ENCODE measurements around the gene SMIM35. TPM values are rescaled to one million over a fixed set of nuclear protein-coding genes. Genes with fewer than 3 reads are reported as not detected.

SMIM35 gene
- total RNA-seq, 1 experiment from 2014 or later, result not detected

DNA sequence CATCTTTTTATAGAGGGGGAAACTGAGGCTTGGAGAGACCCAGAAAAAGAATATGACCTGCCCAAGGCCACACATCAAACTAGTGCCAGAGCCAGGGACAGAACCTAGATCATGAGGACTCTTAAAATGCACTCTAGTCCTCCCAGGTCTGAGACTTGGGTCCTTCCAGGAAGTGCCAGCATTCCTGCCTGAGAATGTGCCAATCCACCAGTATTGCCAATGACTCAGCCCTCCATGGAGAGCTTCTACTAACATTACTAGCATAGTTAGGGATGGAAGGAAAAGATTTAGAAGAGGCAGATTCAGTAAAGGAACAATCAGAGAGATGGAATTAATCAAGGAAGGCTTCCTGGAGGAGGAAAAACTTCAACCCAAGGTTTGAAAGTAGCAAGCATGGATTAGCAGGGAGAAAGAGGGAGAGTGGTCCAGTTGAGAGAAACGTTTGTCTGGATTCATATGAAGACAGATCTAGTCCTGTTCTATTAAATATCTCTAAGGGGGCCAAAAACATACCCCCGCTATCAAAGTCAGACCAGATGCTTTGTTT is 20.1 kb upstream of the SMIM35 start:
- Histone ChIP-seq H4K5ac (ENCODE audit: insufficient read length, low read depth, low read length) (no peak overlapping the region), H3K23ac (ENCODE audit: insufficient read length, low read depth, low read length) (no peak overlapping the region), H3K56ac (ENCODE audit: insufficient read length, low read depth, low read length) (no peak overlapping the region), H2BK5ac (ENCODE audit: insufficient read length, low read length) (no peak overlapping the region), H3K4me1 (ENCODE audit: insufficient read depth, low read length) (0 out of 2 replicates have a peak, but pooled peaks cover 3% of the 10 kb centered on the region), H2AFZ (ENCODE audit: low read length) (no peak overlapping the region), H4K91ac (ENCODE audit: insufficient read length, low read depth, low read length) (no peak overlapping the region), H2BK120ac (ENCODE audit: low read depth, low read length, poor library complexity, severe bottlenecking) (no peak overlapping the region), H3K23me2 (ENCODE audit: insufficient read length, low read depth, low read length, poor library complexity, severe bottlenecking) (no peaks in the 10 kb centered on the region), H3K9ac (ENCODE audit: extremely low read depth, insufficient read length, low read length) (no peak overlapping the region), H3K79me1 (ENCODE audit: insufficient read depth, low read depth, low read length, poor library complexity, severe bottlenecking) (no peaks in the 10 kb centered on the region), H2BK15ac (ENCODE audit: low read depth, low read length) (no peak overlapping the region), H3K79me2 (ENCODE audit: insufficient read depth, low read length) (no peaks in the 10 kb centered on the region), H4K8ac (replicated peaks; ENCODE audit: insufficient read length, low read depth, low read length) (no peak overlapping the region), H2BK20ac (ENCODE audit: low read depth, low read length, poor library complexity, severe bottlenecking) (no peak overlapping the region), H3T11ph (ENCODE audit: low read length) (no peak overlapping the region), H2AK5ac (ENCODE audit: insufficient read length, low read length) (no peak overlapping the region), H3K18ac (ENCODE audit: insufficient read length, low read depth, low read length) (no peak overlapping the region), H3K27ac (ENCODE audit: insufficient read length, low read depth, low read length) (no peak overlapping the region), H4K20me1 (ENCODE audit: control insufficient read depth, insufficient read depth, insufficient read length) (no peaks in the 10 kb centered on the region), H2BK12ac (ENCODE audit: insufficient read length, low read depth, low read length) (no peak overlapping the region), H3K4ac (ENCODE audit: low read depth, low read length) (no peak overlapping the region), H3K4me2 (ENCODE audit: insufficient read depth, insufficient read length, low read length) (no peak overlapping the region), H3K9me3 (ENCODE audit: control insufficient read depth, low read depth, low read length) (no peaks in the 10 kb centered on the region), H3K27me3 (ENCODE audit: insufficient read depth, low read length) (no peaks in the 10 kb centered on the region), H3K14ac (ENCODE audit: insufficient read depth, low read length) (no peak overlapping the region)
- TF ChIP-seq, protein P1, sequence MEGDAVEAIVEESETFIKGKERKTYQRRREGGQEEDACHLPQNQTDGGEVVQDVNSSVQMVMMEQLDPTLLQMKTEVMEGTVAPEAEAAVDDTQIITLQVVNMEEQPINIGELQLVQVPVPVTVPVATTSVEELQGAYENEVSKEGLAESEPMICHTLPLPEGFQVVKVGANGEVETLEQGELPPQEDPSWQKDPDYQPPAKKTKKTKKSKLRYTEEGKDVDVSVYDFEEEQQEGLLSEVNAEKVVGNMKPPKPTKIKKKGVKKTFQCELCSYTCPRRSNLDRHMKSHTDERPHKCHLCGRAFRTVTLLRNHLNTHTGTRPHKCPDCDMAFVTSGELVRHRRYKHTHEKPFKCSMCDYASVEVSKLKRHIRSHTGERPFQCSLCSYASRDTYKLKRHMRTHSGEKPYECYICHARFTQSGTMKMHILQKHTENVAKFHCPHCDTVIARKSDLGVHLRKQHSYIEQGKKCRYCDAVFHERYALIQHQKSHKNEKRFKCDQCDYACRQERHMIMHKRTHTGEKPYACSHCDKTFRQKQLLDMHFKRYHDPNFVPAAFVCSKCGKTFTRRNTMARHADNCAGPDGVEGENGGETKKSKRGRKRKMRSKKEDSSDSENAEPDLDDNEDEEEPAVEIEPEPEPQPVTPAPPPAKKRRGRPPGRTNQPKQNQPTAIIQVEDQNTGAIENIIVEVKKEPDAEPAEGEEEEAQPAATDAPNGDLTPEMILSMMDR (conservative IDR thresholded peaks at IDR 0.05), result no peak
- DNase-seq, result no peak
- Mint-ChIP-seq H3K4me1 (peaks cover 6 to 20% of the 10 kb centered on the region in 2 experiments), H3K9me3 (no peaks in the 10 kb centered on the region), H3K27ac (no peak overlapping the region), H3K36me3 (ENCODE audit: insufficient read depth in 1 of 3, low read depth in 3 of 3) (no peaks in the 10 kb centered on the region; a peak in 1 of 7 replicates), H3K27me3 (ENCODE audit: low read depth) (peaks cover 10% of the 10 kb centered on the region), H3K4me3 (no peak overlapping the region; a peak in 1 of 5 replicates)
- no CpG with 5 or more reads among the region's 2 CpGs for WGBS (ENCODE audit: extremely low coverage, insufficient read length, low lambda C conversion rate)

All from H9 (cell line).